ENCODE results near the gene ABCC2.
"Not testable (repeated sequence)": the region's sequence is repeated elsewhere in the genome, so short reads cannot be mapped to it uniquely, and the experiment has no call there.

- TF ChIP-seq CTCF (IDR thresholded peaks at IDR 0.05); ZFX (IDR thresholded peaks at IDR 0.05; ENCODE audit: borderline replicate concordance): not testable (repeated sequence)
These were observed 36.3 kb upstream of the ABCC2 start for GRCh38 chr10:99746166-99746565.

Data from 22Rv1 (cell line).